ENCODE results near the gene MAN1A2.

The MAN1A2 gene

DNA sequence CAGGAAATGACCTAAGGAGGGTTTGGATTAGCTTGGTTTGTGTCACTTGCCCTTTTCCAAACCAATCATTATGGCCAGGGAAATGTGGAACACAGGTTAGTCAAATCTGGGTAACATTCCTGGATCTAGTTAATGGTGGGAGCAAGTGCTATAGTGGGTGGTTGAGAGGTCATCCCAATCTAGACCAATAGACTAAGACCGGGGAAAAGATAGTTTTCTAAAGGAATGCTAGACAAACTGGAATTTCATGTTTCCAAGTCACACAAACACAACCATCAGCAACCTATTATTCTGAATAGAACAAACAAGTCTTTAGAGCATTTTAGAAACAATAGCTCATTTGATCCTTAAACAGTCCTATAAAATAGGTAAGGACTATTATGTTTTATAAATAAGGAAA is 4.3 kb upstream of the MAN1A2 start:
- no peak for DNase-seq

DNA sequence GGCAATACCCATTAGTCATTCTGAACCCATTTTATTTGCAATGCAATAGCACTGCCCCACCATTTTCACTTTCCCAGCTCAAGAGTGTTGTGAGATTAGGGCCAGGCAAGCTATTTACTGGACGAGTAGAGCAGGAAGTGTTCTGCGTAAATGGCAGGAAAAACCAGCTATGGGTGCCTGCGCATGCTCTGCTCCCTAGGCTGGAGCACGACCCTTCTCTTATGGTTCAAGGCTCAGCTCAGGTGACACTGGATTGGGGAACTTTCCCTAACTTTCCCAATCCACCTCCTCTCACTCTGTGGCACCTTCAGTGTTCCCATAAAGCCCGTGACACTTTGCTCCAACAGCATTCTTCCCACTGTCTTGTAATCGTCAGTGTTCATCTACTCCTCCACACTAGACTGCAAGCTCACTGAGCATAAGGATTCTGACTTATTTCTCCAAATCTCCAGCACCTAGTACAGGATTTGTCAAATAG is 3.6 kb upstream of the MAN1A2 start:
- DNase-seq = no peak

DNA sequence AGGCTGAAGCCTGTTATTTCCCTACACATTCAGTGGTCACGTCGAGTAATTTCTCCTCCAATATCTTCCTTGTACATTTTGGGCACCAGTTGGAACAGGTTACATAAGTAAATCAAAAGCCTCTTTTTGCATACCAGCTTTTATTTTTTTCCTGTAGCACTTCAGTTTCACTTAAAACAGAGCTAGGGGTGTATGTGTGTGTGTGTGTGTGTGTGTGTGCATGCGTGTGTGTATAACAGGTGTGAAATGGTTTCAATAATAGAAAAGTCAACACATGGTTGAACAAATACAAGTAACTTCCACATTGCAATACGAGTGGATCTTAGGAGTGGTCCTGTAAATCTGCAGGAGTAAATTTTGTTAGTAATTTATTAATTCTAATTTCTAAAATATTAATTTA is 3.0 kb upstream of the MAN1A2 start:
- DNase-seq = no peak

DNA sequence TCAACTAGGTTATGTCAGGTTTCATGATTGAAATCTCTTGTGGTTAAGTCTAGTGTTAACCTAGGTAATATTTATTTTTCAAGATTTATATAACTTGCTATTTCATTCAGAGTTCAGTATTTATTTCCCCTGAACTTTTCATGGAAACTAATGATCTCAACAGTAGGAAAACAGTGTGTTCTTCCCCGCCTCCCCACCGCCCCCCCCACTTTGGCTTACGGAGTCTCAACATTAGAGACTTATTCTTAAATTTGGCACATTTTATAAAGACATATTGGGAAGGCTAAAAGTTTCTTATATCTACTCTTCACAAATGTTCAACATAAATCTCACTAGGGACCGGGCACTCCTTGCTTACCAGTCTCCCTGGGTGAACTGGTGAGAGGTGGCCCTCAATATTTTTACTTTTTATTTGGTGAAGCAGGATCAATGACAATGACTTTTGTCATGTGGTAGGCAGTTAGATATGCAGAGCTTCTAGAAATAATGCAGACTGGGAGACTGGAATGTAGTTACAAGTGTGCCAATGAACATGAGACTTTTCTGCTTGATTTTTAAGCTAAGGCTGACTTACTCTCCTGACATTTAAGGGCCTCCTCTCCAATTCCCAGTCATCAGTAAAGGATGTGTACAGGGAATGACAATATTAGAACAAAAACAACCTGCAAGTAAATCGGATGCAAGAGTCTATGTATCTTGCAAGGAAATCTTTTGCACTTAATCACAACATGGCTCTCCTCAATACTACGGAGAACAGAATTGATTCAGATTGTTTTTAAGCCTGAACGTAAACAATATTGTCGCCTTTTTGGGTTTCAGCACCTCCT is 1.7 kb upstream of the MAN1A2 start:
- DNase-seq = no peak

DNA sequence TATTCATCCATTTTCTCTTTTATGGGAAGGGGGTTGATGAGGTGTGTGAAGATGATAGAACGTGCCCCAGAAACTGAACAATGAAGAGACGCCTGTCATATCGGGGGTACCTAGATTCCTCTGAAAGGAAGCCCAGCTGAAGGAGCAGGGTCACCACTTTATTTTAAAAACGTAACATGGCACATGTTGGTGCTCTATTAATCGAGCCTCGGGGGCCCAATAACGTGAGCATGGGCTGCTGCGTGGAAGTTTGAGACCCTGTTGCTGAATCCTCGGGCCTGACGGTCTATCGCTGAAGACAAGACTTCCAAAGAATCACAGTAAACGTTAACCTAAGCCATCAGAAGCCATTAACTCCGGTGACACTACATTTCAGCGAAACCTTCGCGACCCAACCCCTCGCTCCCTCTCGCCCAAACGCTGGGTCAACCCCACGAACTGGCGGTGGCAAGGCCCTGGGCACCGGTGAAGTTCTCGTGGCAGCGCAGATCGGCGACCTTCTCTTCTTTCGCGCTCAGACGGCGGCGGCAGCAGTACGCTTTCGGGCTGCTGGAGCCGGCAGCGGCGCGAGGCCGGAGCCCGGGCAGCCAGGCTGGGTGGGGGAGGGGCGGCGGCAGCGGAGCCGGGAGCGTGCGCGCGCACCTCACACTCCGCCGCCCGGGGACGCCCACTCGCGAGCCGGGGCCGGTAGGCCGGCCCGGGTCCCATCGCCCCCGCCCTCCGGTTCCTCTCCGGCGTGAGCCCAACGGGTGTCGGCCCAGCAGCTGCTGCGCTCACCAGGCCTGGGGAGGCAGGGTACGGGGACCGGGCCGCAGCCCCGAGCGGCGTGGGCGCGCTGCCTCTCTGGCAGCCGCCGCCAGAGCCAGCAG is 838 bp upstream of the MAN1A2 start:
- DNase-seq = peak in 1 of 2 donors; percentile 84

DNA sequence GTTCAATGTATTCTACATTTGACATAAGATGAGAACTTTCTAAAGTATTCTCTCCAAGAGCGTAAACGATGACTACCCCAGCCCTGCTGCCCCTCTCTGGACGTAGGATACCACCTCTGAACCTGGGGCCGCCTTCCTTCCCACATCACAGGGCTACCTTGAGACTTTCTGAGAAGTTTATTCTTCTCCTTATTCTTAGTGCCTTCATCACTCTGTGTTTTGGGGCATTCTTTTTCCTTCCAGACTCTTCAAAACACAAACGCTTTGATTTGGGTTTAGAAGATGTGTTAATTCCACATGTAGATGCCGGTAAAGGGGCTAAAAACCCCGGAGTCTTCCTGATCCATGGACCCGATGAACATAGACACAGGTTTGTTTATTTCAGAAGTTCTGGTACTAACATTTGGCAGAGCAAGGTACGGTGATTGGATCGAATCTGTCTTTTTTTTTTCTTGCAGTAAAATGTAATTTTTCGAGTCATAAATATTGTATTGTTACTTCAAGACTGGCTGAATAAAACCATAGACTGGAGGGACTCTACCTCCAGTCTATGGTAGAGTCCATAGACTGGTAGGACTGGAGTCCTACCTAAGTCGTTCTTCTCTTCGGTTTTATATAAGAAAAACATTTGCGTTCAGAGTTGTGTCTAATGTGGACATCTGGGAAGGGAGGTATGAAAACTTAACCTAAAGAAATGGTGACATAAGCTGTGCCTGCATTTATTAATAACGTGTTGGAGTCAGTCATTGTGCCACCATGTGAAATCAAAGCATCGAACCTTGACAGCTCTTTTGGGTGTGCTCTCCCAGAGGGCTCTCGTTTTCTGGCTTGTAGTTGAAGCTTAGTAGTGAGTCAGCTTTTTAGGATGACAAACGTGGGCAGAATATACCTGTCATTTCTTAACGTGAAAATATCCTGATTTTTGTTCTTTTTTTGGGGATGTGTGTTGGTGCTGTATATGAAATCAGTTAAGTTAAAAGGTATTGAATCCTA is 1.2 kb downstream of the MAN1A2 start:
- no peak for DNase-seq

DNA sequence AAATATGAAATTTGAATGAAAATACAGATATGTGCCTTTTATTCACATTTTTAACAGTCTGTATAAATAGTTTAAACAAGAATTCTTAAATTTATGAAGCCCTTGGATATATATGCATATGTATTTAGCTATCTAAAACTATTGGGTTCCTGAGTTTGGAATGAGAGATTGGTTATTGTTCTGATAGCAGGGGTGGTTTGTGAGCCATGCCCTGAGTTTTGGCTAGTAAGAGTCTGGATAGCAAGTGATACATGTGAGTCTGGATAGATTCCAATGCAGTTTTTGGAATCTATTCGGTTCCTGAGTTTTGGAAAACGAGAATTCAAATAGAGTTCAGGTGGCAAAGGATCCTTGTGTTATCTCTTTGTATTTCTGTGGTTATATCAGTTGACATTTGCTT is 2.8 kb downstream of the MAN1A2 start:
- DNase-seq = no peak

DNA sequence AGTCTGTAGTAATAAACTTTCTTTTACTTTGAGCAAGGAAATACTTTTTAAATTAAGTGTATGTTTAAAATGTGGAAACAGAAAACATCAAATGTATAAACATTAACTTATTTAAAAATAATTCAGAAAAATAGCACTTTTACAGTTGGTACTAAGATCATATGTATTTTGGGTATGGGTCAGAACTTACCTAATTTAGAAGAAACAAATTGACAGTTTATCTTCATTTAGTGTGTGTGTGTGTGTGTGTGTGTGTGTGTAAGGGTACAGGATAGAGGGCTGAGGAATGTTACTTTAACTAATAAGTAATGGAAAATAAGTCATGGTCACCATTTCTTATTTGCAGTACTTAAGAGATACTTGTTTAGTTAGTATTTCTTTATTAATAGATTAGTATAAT is 3.3 kb downstream of the MAN1A2 start:
- DNase-seq = no peak

DNA sequence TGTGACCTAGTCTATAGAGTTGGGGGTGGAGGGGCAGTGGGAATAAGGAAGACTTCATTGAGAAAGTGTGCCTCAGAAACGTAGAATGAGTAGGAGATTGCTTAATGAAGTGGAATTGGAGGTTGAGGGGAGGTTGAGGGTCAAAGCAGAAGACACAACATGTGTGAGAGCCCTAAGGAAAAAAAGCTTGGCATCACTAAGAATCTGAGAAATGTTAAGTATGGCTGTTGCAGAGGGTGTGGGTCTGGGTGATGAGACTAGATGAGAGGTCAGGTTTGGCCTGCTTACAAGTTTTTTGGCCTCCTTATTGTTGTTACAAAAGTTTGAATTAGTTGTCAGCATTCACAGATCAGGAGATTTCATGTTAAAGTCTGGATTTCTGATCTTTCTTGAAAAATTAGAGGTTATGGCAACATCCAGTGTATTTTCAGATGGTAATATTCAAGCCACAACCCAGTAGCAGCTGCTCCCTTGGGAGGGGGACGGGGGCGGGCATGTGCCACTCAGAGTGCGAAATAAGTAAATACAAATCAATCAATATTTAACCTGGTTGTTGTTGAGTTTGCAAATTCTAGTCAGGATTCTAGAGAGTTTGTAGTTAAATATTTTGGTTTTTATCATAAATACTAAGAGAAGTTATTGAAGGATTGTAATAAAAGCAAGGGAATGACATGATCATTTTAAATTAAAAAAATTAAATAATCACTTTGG is 4.3 kb downstream of the MAN1A2 start:
- no peak for DNase-seq

DNA sequence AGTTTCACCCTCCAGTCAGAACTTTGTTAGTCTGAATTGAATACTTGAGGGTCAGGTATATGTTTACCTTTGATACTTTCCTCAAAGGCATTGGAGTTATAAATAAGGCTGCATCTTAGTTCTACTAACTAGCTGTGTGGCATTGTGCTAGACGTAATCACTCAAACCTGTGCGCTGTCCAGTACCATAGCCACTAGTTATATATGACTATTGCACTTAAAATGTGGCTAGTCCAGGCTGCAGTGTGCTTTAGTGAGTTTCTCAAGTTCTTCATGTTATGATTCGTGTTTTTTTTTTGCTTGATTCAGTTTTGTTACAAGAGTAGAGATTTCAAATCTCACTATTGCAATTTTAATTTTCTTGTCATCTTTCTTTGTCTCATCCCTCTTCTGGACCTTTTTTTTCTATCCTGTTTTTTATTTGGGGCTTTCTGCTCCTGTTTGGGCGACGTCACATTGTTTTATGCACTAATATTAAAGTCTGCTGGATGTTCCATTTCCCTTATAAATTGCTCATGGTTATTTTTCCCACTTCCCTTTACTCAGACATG is 5.7 kb downstream of the MAN1A2 start:
- DNase-seq = no peak

DNA sequence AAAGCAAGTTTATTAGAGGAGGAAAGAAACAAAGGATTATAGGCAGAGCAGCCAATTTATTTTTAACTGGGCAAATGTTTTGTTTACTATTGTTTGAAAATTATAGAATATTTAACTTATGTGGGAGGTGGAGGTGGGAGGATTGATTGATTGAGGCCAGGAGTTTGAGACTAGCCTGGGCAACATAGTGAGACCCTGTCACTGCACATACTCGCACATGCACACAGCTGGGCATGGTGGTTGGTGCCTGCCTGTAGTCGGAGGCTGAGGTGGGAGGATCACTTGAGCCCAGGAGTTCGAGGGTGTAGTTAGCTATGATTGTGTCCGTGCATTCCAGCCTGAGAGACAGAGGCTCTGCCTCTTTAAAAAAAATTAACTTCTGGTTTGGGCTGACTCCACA is 6.7 kb downstream of the MAN1A2 start:
- DNase-seq = no peak

DNA sequence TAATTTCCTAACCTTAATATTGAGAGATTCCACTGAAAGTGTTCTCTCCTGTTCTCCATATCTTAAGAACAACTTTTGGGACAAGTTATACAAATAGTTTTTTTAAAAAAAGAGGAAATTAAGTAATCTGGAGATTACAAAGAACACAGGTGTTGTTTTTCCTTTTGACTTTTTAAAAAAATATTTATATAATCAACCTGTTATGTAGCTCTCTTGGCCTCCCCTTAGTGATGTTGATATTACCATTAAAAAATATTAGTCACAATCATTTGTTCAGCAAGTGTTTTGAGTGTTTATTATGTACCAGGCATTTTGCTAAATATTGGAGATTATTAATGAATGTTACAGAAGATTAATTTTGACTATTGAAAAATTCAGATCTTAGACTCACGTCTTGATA is 8.1 kb downstream of the MAN1A2 start:
- DNase-seq = no peak

DNA sequence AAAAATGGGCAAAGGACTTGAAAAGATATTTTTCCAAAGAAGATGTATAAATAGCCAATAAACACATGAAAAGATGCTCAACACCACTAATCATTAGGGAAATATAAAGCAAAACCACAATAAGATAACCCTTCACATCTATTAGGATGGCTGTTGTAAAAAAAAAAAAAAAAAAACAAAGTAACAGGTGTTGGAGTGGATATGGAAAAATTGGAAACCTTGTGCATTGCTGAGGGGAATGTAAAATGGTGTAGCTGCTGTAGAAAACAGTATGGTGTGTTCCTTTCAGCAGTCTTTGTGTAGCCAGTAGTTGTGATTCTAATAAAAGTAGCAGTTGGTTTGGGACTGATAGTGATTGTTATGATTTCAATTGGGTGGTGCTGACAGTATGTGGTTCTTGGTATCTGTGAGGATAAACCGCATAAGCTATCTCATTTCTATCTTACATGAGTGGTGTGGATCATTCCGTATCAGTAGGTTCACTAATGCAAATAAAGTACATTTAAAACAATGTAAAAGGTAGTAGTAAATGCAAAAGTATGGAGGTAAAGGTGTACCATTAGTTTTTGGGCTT is 19.9 kb downstream of the MAN1A2 start:
- no peak for DNase-seq

DNA sequence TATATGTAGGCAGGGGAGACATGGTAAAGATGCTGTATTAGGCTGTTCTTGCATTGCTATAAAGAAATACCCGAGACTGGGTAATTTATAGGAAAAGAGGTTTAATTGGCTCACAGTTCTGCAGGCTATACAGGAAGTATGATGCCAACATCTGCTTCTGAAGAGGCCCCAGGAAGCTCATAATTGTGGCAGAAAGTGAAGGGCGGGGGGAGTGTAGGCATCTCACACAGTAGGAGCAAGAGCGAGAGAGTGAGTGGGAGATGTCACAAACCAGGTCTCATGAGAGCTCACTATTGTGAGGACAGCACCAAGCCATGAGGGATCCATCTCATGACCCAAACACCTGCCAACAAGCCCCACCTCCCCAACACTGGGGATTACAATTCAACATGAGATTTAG is 21.1 kb downstream of the MAN1A2 start:
- no peak for DNase-seq

DNA sequence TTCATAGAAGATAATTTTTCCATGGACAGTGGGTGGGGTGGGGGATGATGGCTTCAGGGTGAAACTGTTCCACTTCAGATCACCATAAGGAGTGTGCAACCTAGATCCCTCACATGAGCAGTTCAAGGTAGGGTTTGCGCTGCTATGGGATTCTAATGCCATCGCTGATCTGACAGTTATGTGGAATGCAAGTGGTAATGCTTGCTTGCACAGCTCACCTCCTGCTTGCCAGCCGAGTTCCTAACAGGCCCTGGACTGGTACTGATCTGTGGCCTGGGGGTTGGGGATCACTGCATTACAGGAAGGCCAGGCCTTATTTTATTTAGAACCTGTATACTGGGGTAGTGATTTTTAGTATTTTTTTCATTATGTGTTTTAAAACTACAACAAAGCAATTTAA is 22.0 kb downstream of the MAN1A2 start:
- no peak for DNase-seq

DNA sequence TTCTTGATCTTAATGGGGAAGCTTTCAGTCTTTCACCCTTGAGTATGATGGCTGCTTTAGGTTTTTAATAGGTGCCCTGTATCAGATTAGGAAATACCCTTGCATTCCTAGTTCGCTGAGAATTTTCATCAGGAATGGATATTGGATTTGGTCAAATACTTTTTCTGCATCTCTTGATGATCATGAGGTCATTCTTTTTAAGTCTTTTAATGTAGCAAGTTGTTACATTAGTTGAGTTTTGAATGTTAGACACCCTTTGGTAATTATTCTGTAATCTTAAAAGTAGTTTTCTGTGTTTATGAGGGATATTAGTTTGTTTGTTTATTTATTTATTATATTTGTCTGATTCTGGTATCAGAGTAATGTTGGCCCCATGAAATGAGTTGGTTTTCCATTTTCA is 22.5 kb downstream of the MAN1A2 start:
- no peak for DNase-seq

DNA sequence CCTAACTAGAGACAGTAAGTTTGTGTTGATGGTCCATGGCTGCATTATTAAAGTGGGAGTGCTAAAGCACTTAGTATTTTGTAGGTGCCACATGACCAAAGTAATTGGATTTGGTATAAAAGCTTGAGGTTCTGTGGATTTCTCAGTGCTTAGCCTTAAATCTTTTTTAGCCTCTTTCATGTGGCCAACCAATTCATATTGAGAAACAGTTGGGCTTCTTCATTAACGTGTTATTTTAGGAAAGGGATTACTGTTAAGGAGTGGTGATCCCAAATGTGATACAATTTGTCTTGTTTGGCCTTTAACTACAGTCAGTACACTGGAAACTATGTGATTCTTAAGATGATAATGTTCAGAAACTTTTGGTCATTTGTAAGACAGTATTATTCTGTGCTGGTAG is 25.5 kb downstream of the MAN1A2 start:
- no peak for DNase-seq

DNA sequence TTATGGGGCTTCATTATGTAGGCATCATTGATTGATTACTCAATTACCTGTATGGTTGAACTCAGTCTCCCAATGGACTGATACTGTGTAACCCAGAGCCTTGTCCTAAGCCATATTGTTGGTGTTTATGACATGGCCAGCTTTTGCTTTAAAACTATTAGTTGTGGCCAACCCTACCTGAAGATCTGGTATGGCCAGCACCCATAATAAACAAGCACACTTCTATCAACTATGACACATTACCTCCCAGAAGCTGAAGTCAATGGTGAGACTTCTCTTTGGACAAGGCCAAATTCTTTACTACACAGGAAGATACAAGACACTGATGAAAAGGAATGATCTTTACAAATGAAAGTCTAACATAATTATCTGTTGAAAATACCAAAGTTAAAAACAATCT is 28.8 kb downstream of the MAN1A2 start:
- no peak for DNase-seq

DNA sequence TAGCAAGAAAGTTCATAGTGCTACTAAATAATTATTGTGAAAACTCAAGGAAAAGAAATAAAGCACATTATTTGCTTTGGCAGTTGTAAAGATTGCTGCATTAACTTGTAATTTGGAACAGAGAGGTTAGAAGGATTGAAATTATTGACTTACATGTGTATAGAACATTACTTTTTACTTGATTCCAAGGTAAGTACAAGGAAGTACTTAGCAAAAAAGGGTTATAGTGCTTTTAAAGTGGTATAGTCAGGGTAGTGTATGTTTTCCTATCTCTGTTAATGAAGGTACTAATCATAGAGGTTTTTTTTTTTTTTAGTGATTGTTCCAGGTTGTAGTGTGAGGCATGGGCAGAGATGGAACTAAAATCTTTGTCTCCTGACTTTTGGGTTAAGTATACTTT is 29.4 kb downstream of the MAN1A2 start:
- no peak for DNase-seq

DNA sequence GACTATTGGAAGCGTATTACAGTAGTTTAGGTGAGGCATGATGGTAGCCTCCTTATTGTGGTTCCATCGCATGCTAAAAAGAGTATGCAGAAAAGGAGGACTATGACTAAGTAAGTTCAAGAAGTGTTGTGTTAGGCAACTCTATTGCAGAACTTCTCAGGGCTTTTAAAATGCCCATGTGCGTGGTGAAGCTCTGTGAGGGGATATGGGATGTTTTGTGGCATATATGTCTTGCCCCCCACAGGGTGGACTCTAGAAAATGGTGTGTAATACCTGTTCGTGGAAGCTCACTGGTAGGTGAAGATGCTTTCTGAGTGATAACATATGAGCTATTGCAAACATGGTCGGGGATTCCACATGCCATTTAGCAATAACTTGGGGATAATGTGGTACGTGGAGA is 31.7 kb downstream of the MAN1A2 start:
- DNase-seq = no peak

DNA sequence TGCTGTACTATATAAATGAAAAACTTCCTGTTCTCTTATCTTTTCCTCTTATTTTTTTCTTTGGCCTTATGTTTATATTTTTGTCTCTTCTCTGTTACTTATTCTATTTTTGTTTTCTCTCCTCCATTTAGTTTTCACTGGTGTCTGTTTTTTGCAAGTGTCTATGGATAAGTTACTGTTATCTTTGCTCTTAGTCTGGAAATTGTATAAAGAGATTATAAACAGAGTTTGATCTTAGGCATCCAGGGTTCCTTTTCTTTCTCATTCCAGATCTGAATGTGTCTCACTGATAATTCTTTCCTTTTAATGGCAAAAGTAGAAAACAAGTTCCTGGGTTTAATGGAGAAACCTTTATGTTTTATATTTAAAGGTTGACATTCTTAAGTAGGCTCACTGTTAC is 34.5 kb downstream of the MAN1A2 start:
- no peak for DNase-seq

DNA sequence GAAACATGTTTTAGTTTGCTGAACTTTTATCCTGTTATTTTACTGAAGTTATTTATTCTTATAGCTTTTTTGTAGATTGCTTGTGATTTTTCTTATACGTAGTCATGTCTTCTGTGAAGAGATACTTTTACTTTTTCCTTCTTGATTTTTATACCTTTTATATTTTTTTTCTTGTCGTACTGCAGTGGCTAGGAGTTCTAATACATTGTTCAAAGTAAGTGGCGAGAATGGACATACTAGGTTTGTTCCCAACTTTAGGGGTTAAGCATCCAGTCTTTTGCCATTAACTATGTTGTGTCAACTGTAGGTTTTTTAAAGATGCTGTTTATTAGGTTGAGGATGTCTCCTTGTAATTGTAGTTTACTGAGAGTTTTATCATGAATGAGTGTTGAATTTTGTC is 36.3 kb downstream of the MAN1A2 start:
- no peak for DNase-seq
